GM19324 (cell line): ENCODE measurements around the gene SEMA4B.
"Not testable (repeated sequence)": the region's sequence is repeated elsewhere in the genome, so short reads cannot be mapped to it uniquely, and the experiment has no call there.

ENCODE experiments used
- ATAC-seq: cut with Tn5 transposase; IDR thresholded peaks from one replicate; pipeline ENCODE4 v1.9.1; 2021; ENCODE audit warnings: mild to moderate bottlenecking, moderate library complexity; ENCODE audit not compliant: unreplicated experiment, low FRiP score

SEMA4B gene

DNA sequence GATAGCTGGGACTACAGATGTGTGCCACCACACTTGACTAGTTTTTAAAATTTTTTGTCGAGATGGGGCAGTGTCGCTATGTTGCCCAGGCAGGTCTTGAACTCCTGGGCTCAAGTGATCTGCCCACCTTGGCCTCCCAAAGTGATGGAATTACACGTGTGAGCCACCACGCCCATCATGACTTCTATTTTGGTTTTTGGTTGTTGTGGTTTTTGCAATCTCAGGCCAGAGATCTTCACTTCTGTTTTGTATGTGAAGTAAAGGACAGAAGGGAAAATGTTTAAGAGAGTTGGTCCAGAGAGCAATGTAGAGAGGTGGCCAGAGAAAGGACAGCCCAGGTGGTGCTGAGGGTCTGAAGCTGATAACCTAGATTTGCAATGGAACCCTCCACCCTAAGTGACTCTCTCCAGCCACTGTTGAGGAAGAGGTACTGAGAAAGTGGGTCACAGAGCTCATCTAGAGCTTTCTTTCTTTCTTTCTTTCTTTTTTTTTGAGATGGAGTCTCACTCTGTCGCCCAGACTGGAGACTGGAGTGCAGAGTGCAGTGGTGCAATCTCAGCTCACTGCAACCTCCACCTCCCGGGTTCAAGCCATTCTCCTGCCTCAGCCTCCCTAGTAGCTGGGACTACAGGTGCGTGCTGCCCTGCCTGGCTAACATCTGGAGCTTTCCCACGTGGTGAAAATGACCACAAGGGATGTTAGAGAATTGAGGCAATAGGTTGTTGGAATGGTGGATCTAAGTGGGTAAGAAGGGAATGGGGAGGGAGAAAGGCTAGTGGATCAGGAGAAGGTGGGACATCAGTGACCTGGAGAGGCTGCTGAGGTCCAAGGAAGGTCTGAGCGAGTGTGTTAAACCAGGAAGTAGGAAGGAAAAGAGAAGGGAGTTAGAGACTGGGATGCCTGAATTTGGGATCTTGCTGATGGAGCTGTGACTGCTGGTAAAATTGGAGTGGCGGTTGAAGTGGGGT is 22.4 kb upstream of the SEMA4B start:
- ATAC-seq: no peak

DNA sequence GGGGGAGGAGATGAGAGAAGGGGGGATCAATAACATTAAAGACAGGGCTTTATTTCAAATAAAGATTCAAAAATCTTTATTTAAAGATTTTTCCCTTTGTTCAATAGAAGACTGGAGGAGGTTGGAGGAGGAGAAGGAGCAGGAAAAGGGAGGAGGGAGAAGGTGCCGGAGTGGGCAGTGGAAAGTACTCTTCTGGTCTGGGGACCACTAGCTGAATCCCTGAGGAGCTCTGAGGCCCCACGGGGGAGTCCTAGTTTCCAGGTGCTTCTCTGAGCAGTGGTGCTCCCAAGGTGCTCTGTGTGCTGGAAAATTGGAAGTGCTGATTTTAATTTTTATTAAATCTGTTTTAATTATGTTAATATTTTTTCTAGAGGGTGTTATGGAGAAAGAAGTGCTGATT is 19.4 kb upstream of the SEMA4B start:
- no peak for ATAC-seq

DNA sequence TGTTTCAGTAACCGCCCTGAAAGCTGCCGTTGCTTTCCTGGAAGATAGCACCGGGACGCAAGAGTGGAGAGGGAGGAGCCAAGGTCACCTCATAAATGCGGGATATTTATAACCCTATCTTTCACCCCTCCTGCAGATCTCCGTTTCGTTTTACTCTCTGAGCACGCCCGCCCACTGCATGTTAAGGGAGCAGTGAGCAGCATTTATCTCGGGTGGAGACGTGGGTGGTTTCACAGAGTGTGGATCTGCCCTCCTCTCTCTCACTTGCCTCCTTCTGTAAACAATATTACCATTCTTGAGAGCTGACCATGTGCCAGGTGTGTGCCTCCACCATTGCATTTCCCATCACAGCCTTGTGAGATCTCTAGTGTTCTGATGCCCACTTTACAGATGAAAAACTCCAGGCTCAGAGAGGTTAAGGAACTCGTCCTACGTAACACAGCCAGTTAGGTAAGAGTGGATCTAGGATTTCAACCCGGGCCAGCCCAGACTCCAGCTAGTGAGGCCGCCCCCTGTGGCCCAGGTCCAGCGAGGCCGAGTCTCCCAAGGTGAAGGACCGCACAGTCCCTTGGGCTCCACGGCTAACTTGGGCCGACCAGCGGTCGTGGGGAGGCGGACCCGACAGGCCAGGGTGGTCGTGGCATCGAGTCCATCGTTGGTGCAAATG is 16.9 kb upstream of the SEMA4B start:
- ATAC-seq: peak; percentile 55

DNA sequence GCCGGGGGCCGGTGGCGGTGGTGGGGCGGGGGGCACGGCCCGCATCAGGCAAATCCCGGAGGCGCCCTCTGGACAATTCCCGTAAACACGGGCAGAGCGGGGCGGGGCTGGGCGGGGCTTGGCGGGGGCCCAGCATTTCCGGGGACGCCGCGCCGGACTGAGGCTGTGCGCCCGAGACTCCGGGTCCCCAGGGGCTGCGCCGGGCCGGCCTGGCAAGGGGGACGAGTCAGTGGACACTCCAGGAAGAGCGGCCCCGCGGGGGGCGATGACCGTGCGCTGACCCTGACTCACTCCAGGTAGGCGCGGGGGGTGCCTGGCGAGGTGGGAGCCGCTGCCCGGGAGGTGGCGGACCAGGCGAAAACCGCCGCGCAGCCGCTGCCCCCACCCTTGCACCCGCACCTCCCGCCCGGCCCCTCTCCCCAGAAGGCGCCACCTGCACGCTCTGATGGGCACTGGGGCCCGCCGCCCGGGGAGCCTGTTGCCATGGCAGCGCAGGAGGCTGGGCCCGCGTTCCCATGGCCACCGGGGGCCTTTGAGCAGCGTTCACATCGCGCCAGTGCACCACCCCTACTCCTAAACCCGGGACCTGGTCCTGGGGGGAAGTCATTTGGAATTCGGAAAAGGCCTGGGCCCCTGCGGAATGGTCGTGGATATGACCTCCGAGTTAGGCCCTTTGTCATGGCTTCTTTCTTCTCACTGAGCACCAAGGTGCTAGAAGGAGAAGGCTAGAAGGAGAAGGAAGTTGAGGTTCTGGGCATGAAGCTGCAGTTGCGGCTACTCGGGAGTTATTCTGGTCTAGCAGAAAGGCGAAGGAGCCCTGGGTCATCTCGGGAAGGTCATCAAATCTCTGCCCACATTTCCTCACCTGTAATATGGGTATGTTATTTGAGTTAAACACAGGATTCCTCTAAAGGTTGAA is 16.1 kb upstream of the SEMA4B start:
- ATAC-seq: peak; percentile 73

DNA sequence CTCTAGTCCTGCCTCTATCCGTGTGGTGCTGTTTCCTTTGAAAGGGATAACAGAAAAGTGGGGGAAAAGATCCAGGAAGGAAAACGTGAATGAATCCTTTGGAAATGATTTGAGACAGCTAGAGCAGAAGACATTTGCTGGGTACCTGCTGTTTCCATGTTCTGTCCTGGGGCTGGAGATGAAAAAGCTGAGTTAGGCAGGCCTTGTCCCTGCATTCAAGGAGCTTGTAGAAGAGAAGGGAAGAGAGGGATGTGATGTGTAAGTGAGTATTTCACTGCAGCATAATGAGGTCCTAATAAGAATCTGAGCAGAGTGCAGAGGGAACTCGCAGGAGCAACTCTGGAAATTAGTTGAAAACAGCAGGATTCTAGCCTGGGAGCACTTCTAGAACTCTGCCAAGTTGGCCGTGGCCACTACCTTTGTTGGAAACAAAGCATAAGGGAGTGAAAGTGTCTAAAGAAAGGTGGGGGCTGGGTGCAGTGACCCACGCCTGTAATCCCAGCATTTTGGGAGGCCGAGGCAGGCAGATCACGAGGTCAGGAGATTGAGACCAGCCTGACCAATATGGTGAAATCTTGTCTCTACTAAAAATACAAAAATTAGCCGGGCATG is 13.8 kb upstream of the SEMA4B start:
- ATAC-seq: no peak

DNA sequence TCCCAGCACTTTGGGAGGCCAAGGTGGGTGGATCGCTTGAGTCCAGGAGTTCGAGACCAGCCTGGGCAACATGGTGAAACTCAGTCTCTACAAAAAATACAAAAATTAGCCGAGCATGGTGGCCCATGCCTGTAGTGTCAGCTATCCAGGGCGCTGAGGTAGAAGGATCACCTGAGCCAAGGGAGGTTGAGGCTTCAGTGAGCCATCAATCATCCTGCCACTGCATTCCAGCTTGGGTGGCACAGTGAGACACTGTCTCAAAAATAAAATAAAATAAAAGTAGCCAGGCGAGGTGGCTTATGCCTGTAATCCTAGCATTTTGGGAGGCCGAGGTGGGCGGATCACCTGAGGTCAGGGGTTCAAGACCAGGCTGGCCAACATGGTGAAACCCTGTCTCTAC is 13.1 kb upstream of the SEMA4B start:
- ATAC-seq: not testable (repeated sequence)

DNA sequence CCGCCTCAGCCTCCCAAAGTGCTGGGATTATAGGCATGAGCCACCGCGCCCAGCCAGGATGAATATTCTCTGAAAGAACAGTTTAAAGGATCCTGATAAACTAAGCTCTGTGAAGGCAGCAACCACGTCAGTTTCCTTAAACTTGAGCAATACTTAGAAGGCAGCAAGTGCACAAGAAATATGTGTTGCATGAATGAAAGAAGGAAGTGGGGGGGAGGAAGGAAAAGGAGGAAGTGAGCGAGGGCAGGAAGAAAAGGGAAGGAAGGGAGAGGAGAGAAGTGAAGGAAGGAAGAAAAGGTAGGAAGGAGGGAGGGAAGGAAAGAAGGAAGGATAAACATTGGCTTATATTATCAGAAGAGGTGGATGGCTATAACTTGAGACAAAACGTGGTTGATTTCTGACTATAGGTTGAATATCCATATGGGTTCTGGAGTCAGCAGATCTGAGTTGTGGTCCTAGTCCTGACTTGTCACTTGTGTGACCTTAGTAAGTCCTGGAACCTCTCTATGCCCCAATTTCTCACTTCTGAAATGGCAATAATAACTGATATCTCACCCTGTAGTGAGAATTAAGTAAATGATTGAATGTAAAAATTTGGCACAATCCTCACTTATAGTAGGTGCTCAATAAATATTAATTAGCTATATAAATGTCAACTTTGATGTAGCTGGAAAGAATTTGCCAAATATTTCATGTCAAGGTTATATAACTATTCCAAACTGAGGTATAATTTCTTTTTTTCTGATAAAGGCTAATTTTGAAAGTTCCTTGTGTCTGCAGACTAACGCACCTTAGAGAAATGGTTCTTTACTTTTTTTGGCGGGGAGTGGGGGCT is 12.0 kb upstream of the SEMA4B start:
- no peak for ATAC-seq

DNA sequence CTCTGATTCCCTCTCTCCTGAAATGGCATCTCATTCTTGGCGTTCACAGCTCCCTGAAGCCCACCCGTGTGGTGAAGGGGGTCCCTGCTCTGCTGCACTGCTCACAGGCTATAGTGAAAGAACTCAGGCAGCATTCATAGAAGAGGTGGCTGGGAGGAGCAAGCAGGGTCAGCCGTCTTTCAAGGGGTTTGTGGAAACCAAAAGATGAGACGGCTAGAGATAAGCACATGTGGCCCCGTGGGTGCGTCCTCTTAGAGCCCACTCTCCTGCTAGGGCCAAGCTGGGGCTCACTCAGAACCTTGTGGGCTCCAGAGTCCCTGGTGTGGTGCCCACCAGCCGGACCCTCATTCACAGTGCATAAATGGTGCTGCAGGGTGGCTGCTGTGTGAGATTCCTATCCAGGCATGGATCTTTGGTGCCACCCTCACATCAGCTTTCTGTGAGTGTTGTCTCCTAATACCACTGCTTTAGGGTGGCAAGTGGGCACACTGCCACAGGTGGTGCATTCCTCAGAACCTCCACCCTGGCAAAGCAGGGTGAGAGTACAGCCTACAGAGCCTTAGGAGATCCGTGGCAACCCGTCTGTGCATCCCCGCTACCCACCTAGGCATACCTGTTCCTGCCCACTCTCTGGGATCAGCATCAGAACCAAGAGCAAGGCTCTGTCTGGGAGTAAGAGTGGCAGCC is 11.2 kb upstream of the SEMA4B start:
- no peak for ATAC-seq

DNA sequence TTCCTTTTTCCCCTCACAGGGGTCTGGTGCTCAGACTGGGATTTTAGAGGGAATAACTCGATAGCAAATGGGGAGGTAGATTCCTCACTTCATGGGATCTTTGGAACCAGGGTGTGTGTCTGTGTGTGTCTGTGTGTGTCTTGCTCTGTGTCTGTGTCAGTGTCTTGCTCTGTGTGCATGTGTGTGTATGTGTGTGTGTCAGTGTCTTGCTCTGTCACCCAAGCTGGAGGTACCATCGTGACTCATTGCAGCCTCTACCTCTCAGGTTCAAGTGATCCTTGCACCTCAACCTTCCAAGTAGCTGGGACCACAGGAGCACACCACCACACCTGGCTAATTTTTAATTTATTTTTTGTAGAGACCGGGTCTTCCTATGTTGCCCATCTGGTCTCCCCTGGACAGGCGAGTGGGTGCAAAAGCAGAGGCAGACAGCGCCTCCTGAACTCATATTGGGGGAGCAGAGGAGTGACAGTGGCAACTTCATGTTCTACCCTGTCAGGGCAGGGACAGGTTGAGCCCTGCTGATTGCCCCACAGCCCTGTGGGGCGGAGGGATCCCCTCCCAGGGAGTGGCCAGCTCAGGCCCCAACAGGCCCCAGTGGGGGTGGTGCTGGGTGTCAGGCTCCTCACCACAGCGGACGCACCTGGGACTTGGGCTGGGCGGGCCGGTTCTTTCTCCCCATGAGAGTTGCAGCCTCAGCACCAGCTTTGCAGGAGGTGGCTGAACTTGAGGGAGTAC is 10.4 kb upstream of the SEMA4B start:
- ATAC-seq: peak; percentile 76

DNA sequence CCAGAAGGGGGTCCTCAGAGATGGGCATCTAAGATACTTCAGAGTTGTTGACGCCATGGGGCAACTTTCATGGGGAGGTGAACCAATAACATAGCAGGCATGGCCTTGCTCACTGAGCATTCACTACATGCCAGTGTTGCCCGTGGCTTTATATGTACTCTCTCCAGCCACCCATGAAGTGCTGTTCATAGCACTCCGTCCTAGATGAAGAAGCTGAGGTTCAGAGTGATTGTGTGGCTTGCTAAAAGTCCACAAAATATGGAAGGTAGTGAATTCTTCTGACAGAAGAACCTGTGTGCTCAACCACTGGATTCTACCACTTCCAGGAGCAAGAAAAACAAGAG is 9.8 kb upstream of the SEMA4B start:
- ATAC-seq: peak; percentile 17

DNA sequence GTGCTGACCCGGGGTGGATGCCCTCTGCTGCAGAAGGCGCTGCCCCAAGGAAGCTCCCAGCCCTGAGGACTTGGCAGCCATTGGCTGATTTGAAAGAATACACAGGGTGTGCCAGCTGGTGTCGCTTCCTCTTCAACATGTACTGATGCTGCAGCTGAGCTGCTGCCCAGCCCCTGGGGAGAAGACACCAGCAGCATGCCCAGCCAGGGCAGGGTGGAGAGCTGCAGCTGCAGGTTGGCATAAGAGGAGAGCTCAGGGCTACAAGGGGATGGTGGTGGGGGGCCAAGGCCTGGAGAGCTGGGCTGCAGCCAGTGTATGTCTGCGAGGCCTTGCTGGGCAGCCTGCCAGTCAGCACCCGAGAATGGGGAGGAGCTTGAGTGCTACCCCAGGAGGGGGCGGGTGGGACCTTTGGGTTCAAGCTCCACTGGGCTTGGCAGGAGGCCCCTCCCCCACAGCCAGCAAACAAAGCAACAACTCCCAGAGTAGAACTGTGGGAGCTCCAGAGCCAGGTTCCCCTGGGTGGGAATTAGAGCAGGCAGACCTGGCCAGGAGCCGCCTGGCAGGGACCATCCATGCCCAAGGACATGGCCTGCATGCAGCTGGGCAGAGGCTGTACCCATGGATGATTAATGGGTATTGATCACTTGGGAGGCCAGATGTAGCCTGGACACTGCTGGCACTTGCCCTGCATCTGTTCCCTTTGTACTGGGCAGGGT is 9.2 kb upstream of the SEMA4B start:
- peak; percentile 74 for ATAC-seq

DNA sequence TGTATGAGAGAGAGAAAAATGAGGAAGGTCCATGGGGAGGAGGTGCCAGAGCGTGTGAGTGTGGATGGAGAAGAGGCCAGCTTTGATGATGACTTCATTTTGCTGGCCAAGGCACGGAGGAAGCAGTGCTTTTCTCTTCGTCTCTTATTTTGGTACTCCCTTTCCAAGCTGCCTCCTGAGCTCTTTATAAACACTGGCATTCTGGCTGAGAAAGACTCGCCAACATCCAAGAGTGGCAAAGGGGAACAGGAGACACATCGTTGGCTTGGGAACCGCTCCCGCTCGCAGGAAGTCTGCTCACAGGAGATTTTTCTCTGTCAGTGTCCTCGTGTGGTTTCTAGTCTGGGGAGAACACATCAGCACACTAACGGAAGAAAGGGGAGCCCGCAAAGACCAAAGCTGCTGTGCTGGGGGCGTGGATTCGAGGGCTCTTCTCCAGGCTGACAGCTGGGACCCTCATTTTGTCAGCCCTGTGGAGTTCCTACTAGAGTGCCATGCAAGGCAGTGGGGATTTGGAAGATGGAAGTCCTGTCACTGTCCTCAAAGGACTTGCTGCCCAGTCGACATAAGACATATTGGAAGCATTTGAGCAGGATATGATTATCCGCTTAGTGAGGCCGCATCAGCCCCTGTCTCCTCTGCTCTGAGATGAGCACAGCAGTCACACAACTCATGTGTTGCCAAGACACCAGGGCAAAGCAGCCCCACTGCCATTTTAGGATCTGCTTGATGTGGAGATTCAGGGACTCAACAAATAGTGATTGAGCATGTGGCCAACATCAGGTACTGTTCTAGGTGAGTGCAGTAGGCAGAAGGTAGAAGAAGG is 8.0 kb upstream of the SEMA4B start:
- ATAC-seq: no peak

DNA sequence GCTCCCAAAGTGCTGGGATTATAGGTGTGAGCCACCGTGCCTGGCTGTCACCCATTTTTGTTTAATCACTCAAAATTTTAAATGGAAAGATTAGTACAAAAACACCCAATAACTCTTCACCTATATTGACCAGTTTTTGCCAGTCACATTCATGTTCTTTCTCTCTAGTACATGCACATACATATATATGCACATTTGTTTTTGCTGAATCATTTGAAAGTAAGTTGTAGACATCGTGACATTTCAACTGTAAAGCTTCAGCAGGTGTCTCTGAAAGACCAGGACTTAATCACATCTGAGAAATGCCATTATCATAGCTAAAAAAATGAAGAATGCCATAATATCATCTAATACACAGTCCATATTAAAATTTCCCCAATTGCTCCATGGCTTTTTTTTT is 6.5 kb upstream of the SEMA4B start:
- no peak for ATAC-seq

DNA sequence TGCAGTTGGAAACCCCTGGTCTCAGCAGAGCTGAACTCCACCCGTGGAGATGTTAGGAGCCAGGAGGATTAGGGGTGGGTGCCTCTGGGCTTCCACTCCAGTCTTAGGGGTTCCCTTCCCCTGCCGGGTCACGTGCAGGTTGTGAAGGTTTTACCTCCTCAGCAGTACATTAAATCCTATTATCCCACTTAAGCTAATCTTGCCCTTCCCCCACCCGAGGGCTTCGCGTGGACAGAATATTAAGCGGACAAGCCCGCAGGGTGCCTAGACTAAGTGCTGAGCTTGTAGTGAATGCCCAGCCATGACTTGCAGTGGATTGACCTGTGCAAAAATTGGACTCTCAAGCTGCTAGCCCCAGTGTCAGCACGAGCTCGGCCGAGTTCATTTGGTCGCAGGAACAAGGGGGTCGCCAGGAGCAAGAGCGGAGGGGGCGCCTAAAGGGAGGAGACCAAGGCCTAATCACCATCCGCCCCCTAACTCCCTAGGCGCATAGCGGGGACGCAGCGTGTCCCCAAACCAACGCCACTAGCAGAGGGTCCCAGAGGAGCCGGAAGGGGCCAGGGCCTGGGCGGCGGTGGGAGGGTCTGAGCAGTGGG is 498 bp upstream of the SEMA4B start:
- ATAC-seq: no peak

DNA sequence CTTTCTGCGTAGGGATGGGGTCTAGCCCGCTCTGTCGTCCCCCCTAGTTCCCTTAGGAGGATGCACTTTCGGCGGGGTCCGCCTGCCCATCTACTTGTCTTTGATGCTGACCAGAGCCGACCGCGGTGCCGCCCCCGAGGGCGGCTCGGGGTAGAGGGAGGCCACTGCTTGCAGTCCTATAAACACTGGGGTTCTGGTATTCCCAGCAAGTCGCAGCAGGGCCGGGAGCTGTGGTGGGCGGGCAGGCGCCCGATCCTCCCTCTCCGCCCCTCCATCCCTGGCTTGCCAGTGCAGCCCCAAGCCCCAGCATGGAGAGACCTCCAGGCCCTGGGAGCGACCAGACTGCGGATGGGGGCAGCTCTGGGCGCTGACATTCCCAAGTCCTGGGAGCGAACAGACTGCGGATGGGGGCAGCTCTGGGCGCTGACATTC is 830 bp downstream of the SEMA4B start:
- no peak for ATAC-seq

DNA sequence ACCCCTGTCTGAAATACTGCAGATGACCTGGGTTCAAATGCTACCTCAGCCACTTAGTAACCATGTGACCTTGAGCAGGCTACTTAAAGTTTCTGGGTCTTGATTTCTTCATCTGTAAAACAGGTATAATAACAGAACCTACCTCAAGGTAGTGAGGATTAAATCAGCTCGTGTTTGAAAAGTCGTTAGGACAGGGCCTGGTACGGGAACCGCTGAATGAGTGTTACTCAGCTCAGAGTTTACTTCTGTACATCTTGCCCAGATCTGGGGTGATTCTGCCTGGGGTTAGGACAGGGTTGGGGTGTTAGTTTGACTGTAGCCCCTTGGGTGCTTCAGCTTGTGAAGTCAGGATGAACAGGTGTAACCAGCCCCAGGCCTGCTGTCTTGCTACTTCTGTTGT is 1.8 kb downstream of the SEMA4B start:
- ATAC-seq: no peak
